GM12891 (cell line): Measurements from ENCODE around the gene OR2S2.
A peak's percentile ranks its signal among the peaks of the same experiment; 100 is the strongest.

Experiments
- DNase-seq: peaks from one replicate; pipeline ENCODE4 v3.0.0; 2011; ENCODE audit warnings: low spot score; ENCODE audit not compliant: insufficient read length
- FAIRE-seq: peaks from 2 replicates; lab custom pipeline; 2011; peaks lifted over from hg19 to GRCh38; lab: Jason Lieb, UNC
- PAX5 ChIP-seq: IDR thresholded peaks from 2 replicates; pipeline ENCODE4 v1.6.1; 2011; ENCODE audit warnings: low read length, moderate library complexity, mild to moderate bottlenecking; ENCODE audit not compliant: insufficient read depth, severe bottlenecking
- POLR2A ChIP-seq: IDR thresholded peaks from 2 replicates; pipeline ENCODE4 v1.6.1; 2011; ENCODE audit warnings: low read depth, low read length, control low read depth
- POLR2AphosphoS5 ChIP-seq: IDR thresholded peaks from 2 replicates; pipeline ENCODE4 v1.6.1; 2011; ENCODE audit warnings: low read depth, low read length, control low read depth
- POU2F2 ChIP-seq: IDR thresholded peaks from 2 replicates; pipeline ENCODE4 v1.6.1; 2011; ENCODE audit warnings: low read depth, mild to moderate bottlenecking, control low read depth, low read length, moderate library complexity
- SPI1 ChIP-seq: IDR thresholded peaks from 2 replicates; pipeline ENCODE4 v1.6.1; 2011; ENCODE audit warnings: low read depth, low read length, control low read depth
- TAF1 ChIP-seq: IDR thresholded peaks from 2 replicates; pipeline ENCODE4 v1.6.1; 2011; ENCODE audit warnings: low read depth, low read length, control low read depth

OR2S2 gene

DNA sequence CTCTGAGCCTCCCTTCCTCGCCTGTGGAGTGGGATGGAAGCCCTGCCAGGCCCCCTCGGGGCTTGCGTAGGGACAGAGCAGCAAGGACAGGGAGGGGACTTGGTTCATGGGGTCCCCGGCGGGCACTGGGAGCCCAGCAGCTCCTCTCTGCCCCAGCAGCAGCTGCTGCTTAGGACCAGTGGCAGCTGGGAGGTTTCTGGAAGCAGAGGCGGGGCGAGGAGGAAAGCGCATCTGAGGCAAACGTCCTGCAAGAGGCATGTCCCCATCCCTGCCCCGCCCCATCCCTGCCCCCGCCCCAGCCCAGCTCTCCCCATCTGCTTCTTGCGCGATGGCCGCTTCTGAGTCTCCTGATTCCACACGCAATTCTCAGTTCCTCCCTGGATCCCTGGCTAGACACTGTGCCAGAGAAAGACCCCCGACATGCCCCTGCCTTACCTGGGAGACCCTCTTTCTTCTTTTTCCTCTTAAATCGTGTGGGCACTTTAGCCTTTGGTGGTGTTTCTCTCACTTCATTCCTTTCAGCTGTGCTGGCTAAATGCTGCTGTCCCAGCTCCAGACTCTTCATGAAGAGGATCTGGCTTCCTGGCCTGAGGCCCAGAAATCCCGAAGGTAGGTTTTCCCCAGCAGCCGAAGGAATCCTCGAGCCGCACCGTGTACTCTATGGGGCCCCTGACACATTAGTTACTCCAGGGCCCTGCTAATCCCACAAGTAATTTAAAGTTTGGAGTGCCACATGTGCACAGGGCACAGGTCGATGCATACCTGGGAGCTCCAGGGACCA lies 4.4 kb upstream of the OR2S2 start:
- no peak for TF ChIP-seq POLR2A
- no peak for TF ChIP-seq POLR2AphosphoS5
- TF ChIP-seq SPI1: no peak
- no peak for TF ChIP-seq POU2F2
- TF ChIP-seq PAX5: no peak
- no peak for TF ChIP-seq TAF1
- FAIRE-seq: no peak
- DNase-seq: no peak

DNA sequence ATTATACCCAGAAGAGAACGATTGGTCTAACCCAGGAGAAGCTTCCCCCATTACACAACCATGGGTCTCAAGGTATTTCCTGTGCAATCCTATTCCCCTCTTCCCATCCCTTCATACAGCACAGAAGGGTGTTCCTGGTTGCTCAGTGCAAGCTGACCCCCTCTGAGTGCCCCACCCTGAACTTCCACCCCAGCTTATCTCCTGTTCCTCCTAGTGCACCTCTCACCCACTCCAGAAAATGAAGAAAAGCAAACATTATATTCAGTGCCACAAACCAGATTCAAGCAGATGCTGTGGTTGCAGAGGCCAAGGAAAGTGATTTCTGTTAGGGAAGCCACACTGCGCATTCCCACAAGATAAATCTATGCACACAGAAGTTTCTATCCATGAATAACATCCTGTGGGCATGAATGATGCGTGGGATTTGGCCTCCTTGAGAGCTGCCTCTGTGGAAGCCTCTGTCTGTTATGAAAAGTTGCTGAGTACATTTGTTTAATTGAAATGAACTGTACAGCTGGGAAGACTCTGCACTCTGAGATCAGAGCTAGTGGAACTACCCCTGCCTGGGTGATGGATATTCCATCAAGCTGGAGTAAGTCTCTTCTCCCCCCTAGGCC lies 2.2 kb upstream of the OR2S2 start:
- TF ChIP-seq SPI1 (no peak), POLR2AphosphoS5 (no peak), TAF1 (no peak), POU2F2 (no peak), PAX5 (no peak), POLR2A (no peak)
- no peak for DNase-seq
- no peak for FAIRE-seq

DNA sequence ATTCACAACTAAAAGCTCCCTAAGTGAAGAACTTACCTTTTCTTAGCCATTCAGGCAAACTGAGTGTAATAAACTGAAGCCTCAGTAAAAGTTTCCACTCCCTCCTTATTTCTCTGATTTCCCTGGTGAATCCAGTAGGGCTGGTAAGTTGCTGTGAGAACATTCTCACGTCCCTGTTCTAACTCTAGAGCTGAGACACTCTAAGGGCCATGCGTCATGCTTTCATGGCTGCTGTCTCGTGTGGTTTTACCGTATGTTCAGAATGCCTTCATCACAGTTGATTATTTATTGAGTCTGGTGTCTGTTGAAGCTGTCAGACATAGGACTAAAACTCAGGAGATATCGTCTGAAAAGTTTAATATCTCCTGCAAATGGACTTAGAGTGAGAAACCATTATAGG lies 1.3 kb downstream of the OR2S2 start:
- no peak for FAIRE-seq

DNA sequence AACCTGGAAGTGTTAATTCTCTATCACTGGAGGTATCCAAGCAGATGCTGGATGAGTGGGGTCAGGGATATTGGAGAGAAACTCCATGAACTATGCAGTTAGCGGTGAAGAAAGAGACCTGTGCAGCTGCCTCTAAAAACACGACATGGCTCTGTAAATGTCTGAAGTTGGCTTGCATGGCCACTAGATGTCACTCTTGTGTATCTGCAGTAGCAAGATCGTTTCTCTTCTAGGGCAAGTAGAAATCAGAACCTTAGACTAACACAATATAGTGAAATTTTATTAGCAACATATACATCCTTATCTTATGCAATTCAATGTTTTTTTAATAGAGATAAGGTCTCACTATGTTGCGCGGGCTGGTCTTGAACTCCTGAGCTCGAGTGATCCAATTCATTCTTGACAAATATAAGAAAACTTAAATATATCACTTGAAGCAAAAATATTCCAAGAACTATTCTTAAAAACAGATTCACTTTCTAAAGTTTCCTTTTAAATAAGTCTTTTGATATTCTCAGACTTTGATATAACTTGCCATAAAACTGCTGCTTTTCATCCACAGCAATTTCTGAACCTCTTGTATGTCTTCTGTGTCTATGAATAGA lies 2.9 kb downstream of the OR2S2 start:
- FAIRE-seq (peak; percentile 88), DNase-seq (no peak)
- TF ChIP-seq POU2F2 (no peak), PAX5 (no peak), POLR2A (no peak)

More for the DNA sequence above, 1.3 kb downstream of the OR2S2 start:
- TF ChIP-seq POU2F2 (no peak), POLR2AphosphoS5 (no peak), SPI1 (no peak), PAX5 (no peak), POLR2A (no peak), TAF1 (no peak)
- DNase-seq: no peak

DNA sequence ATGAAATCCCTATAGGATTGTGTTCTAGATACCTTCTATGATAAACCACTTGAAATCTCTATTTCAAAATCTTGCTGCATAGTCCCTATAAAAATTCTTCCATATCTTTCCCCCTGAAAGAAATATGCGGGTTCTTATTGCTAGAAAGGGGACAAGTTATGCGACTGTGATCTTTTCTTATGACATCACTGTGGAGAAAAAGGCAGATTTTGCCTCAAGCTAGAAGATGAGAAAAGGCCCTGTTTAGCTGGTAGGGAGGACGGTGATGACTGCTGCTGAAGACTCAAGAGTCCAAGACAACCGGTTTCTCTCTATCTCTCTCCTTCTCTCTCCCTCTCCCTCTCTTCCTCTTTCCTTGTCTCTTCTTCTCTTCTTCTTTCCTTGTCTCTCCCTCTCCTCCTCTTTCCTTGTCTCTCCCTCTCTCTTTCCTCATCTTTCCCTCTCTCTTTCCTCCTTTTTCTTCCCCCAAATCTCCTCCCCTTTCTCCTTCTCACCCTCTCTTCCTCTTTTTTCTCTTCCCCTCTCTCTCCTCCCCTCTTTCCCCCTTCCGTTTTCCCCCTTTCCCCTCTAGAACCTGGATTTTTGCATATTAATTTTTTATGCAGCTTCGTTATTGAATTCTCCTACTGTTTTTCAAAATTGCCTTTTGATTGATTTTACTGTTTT lies 5.3 kb downstream of the OR2S2 start:
- TF ChIP-seq TAF1: no peak
- no peak for TF ChIP-seq POLR2AphosphoS5
- no peak for TF ChIP-seq PAX5
- no peak for TF ChIP-seq POLR2A
- TF ChIP-seq POU2F2: no peak
- no peak for TF ChIP-seq SPI1
- FAIRE-seq (no peak), DNase-seq (no peak)

DNA sequence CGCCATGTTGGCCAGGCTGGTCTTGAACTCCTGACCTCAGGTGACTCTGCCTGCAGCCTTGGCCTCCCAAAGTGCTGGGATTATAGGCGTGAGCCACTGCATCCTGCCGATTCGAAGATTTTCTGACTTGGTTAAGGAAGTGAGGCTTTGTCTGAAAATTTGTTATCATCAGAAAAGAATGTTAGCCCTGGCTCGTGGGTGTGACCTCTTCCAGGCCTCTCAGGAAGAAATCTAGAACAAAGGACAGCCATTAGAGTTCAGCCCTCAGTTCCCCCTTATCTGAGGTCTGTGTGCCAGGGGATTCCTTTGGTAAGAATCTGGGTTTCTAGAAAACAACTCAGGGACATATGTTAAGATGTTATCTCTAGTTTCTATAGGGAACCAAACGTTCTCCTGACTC lies 6.2 kb downstream of the OR2S2 start:
- TF ChIP-seq POU2F2 (no peak), POLR2A (no peak), POLR2AphosphoS5 (no peak), PAX5 (no peak), SPI1 (no peak), TAF1 (no peak)
- DNase-seq: no peak
- no peak for FAIRE-seq

DNA sequence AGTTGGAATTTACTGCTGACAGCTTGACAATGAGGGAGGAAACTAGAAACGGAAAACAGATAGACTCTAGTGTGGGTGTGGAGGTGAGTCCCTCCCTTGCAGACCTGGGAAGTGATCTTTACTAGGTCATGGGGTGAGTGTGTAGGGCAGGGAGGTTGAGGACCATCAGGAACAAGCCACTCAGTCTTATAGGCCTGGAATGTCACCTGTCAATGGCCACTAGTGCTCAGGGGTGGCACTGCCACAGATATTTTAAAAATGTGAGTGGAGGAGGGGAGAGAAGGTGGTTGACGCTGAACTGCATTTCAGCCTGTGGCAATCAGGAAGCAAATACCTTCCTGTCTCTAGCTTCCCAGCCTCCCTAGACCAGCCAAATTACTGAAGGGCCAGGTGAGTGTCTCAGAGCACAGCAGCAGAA lies 9.0 kb downstream of the OR2S2 start:
- TF ChIP-seq SPI1: no peak
- TF ChIP-seq TAF1: no peak
- no peak for TF ChIP-seq POLR2AphosphoS5
- no peak for TF ChIP-seq POLR2A
- no peak for TF ChIP-seq PAX5
- TF ChIP-seq POU2F2: no peak
- DNase-seq (no peak), FAIRE-seq (no peak)

DNA sequence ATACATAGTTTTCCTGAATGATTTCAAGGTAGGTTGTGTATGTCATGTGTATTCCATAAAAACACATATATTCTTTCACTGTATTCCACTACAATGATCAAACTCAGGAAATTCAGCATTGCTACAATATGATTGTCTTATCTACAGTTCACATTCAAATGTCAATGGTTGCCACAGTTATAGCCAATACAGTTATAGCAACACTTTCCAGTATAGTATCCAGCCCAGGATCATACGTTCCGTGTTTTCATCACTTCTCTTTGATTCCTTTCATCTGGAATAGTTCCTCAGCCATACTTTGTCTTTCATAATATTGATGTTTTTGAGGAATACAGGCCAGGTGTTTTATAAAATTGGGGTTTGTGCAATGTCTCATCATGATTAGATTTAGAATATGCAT lies 9.5 kb downstream of the OR2S2 start:
- DNase-seq: no peak

DNA sequence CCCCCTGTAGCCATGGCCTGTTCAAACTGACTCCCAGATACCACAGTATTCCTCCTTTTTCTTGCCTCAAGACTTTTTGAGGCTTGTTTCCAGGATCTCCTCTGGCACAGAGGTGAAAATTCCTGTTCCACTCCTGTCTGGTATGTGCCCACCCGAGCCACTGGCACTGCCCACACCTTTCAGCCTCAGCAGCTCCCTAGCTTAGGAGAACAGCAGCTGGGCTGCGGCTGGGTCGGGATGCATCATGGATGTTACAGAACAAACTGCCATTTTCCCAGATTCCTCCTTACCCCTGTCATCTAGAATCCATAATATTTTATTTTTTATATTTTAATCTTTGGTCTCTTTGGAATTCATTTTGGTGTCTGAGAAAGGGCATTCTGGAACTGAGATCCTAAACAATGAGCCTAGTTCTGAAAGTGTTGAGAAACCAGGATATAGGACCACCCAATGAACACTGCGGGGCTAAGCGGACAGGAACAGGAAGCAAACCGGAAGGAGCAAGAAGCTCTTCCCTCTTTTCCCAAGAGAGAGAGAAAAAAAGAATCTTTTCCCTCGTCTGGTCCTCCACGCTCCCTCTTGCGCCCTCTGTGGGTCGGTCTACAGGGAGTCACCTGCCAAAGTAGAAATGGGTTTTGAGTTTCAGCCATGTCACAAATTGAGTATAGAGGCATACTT lies 12.5 kb downstream of the OR2S2 start:
- peak; percentile 23 for DNase-seq
- TF ChIP-seq PAX5 (no peak), POLR2AphosphoS5 (no peak), TAF1 (no peak), POU2F2 (no peak), POLR2A (no peak), SPI1 (no peak)

More for the DNA sequence above, 9.5 kb downstream of the OR2S2 start:
- no peak for FAIRE-seq
- TF ChIP-seq POLR2AphosphoS5 (no peak), POLR2A (no peak), SPI1 (no peak), PAX5 (no peak)

More for the DNA sequence above, 12.5 kb downstream of the OR2S2 start:
- FAIRE-seq: peak; percentile 61
